ENCODE results near the gene ANKH.

The ANKH gene

GRCh38 chr5:14812166-14812565, 59.4 kb downstream of the ANKH start:
- no peak for DNase-seq (ENCODE audit: extremely low read depth, low read depth)
- no peak overlapping the region for H3K4me3 ChIP-seq (replicated peaks; ENCODE audit: low read depth, low read length)
- no peak for TF ChIP-seq CTCF (IDR thresholded peaks at IDR 0.05; ENCODE audit: low read depth, low read length, missing control alignments)

- TF ChIP-seq CTCF (IDR thresholded peaks at IDR 0.05; ENCODE audit: low read depth, low read length, missing control alignments): no peak
- DNase-seq (ENCODE audit: extremely low read depth, low read depth): no peak
- no peak overlapping the region for H3K4me3 ChIP-seq (replicated peaks; ENCODE audit: low read depth, low read length)
Measured at GRCh38 chr5:14810928-14811572, 60.5 kb downstream of the ANKH start.

DNA sequence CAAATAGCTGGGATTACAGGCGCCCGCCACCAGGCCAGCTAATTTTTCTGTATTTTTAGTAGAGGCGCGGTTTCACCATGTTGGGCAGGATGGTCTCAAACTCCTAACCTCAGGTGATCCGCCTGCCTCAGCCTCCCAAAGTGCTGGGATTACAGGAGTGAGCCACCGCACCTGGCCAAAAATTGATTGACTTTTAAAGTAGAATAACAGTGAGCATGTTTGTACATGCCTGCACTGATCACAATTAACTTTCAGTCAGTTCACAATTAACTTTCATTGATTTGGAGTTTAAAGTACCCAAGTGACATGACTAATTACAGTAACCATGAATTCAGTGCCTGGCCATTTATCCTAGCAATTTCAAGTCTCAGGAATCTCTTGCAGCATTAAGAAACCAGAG, 61.3 kb downstream of the ANKH start:
- no peak overlapping the region for H3K4me3 ChIP-seq (replicated peaks; ENCODE audit: low read depth, low read length)
- no peak for DNase-seq (ENCODE audit: extremely low read depth, low read depth)
- TF ChIP-seq CTCF (IDR thresholded peaks at IDR 0.05; ENCODE audit: low read depth, low read length, missing control alignments): no peak

GRCh38 chr5:14809369-14810155, 62.0 kb downstream of the ANKH start:
- no peak overlapping the region for H3K4me3 ChIP-seq (replicated peaks; ENCODE audit: low read depth, low read length)

DNA sequence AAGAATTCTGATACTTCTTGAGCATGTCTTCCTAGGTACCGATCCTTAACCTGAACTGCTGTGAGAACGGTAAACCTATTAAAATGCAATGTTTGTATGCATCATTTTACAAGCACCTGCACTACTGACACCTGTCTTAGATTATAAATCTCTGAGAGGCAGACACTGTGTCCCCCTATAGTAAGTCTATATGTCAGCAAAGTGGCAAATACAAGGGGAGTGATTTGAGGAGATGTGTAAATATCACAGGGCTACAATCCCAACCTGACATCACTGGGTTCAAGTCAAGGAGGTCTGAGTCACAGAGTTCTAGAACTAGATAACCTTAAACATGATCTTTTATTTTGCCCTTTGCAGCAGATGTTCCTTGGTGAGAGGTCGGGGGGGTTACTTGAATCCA, 64.1 kb downstream of the ANKH start:
- TF ChIP-seq CTCF (IDR thresholded peaks at IDR 0.05; ENCODE audit: low read depth, low read length, missing control alignments): no peak
- no peak overlapping the region for H3K4me3 ChIP-seq (replicated peaks; ENCODE audit: low read depth, low read length)
- no peak for DNase-seq (ENCODE audit: extremely low read depth, low read depth)

More at GRCh38 chr5:14809369-14810155, 62.0 kb downstream of the ANKH start:
- DNase-seq (ENCODE audit: extremely low read depth, low read depth): peak; percentile 89
- no peak for TF ChIP-seq CTCF (IDR thresholded peaks at IDR 0.05; ENCODE audit: low read depth, low read length, missing control alignments)

DNA sequence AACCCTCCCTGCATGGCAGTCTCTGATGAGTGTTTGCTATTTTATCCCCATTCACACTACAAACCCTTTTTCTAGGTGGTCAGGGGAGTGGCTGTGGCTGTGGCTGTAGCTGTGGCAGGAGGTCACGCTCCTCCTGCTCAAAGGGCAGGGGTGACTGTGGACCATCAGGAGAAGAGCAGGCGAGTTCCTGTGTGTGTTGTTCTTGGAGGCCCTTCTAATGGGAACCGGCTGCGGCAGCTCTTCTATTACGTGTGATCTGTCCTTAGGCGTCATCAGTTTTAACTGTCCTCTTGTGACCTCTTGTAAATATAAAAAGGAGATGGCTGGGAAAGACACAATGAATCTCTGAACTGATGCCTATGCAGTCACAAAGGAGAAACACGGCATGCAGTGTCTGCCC, 65.1 kb downstream of the ANKH start:
- no peak for TF ChIP-seq CTCF (IDR thresholded peaks at IDR 0.05; ENCODE audit: low read depth, low read length, missing control alignments)
- DNase-seq (ENCODE audit: extremely low read depth, low read depth): peak; percentile 87
- no peak overlapping the region for H3K4me3 ChIP-seq (replicated peaks; ENCODE audit: low read depth, low read length)

Data from HFF-Myc (cell line).